Mucosa of stomach (tissue), 1 donor: ENCODE results near the gene OSBPL2.

ENCODE experiments used
- H3K27me3 ChIP-seq: one replicate; pipeline ENCODE4 v1.7.0; 2013; ENCODE audit warnings: mild to moderate bottlenecking, low read length; ENCODE audit not compliant: control insufficient read depth, insufficient read depth
- H3K36me3 ChIP-seq: one replicate; pipeline ENCODE4 v1.7.0; 2013; ENCODE audit warnings: low read length; ENCODE audit not compliant: control insufficient read depth, insufficient read depth
- H3K4me1 ChIP-seq: one replicate; pipeline ENCODE4 v1.7.0; 2013; ENCODE audit warnings: mild to moderate bottlenecking, low read length; ENCODE audit not compliant: control insufficient read depth, insufficient read depth
- H3K4me3 ChIP-seq: one replicate; pipeline ENCODE4 v1.7.0; 2013; ENCODE audit warnings: low read length
- H3K9ac ChIP-seq: one replicate; pipeline ENCODE4 v1.7.0; 2013; ENCODE audit warnings: mild to moderate bottlenecking, low read length, moderate library complexity
- H3K9me3 ChIP-seq: one replicate; pipeline ENCODE4 v1.7.0; 2013; ENCODE audit warnings: mild to moderate bottlenecking, low read length, moderate library complexity; ENCODE audit not compliant: control insufficient read depth
- donor health status: Pancreatic carcinoma.

Gene OSBPL2

GRCh38 chr20:62237801-62238568 is at the start of gene OSBPL2:
TSS of gene OSBPL2 (plus strand) at chr20:62238521. CDS start at chr20:62256185, 17,664 bp downstream.
- Histone ChIP-seq H3K9me3 (no peaks in the 10 kb centered on the region), H3K27me3 (no peaks in the 10 kb centered on the region), H3K4me1 (peaks cover 44% of the 10 kb centered on the region), H3K4me3 (peak within 1 kb of the TSS; percentile 29), H3K9ac (peak within 1 kb of the TSS; percentile 83), H3K36me3 (no peaks in the 10 kb centered on the region)

GRCh38 chr20:62190639-62191411 is 47.5 kb upstream of the OSBPL2 start:
- Histone ChIP-seq H3K9me3 (no peaks in the 10 kb centered on the region), H3K36me3 (no peaks in the 10 kb centered on the region), H3K9ac (no peak overlapping the region), H3K4me3 (no peak overlapping the region), H3K4me1 (no peaks in the 10 kb centered on the region), H3K27me3 (no peaks in the 10 kb centered on the region)

GRCh38 chr20:62191781-62192559 is 46.4 kb upstream of the OSBPL2 start:
- Histone ChIP-seq H3K4me1 (no peaks in the 10 kb centered on the region), H3K36me3 (no peaks in the 10 kb centered on the region), H3K4me3 (no peak overlapping the region), H3K9me3 (no peaks in the 10 kb centered on the region), H3K9ac (no peak overlapping the region), H3K27me3 (no peaks in the 10 kb centered on the region)

GRCh38 chr20:62192635-62193034 is 45.7 kb upstream of the OSBPL2 start:
- Histone ChIP-seq H3K27me3 (no peaks in the 10 kb centered on the region), H3K9me3 (no peaks in the 10 kb centered on the region), H3K36me3 (no peaks in the 10 kb centered on the region), H3K4me1 (no peaks in the 10 kb centered on the region), H3K4me3 (no peak overlapping the region), H3K9ac (no peak overlapping the region)

- peaks cover 7% of the 10 kb centered on the region for H3K36me3 ChIP-seq
- no peaks in the 10 kb centered on the region for H3K27me3 ChIP-seq
- H3K9ac ChIP-seq, result no peak overlapping the region
- H3K9me3 ChIP-seq, result no peaks in the 10 kb centered on the region
- no peaks in the 10 kb centered on the region for H3K4me1 ChIP-seq
- H3K4me3 ChIP-seq, result no peak overlapping the region
Observed at GRCh38 chr20:62193079-62194025, 45.0 kb upstream of the OSBPL2 start.

GRCh38 chr20:62195075-62195405 is 43.3 kb upstream of the OSBPL2 start:
- Histone ChIP-seq H3K27me3 (no peaks in the 10 kb centered on the region), H3K36me3 (peaks cover 14% of the 10 kb centered on the region), H3K9ac (no peak overlapping the region), H3K4me3 (no peak overlapping the region), H3K9me3 (no peaks in the 10 kb centered on the region), H3K4me1 (no peaks in the 10 kb centered on the region)

- no peak overlapping the region for H3K4me3 ChIP-seq
- no peak overlapping the region for H3K9ac ChIP-seq
- no peaks in the 10 kb centered on the region for H3K4me1 ChIP-seq
- H3K36me3 ChIP-seq, result peaks cover 14% of the 10 kb centered on the region
- no peaks in the 10 kb centered on the region for H3K9me3 ChIP-seq
- no peaks in the 10 kb centered on the region for H3K27me3 ChIP-seq
Observed at GRCh38 chr20:62195736-62196135, 42.6 kb upstream of the OSBPL2 start.

- Histone ChIP-seq H3K9ac (no peak overlapping the region), H3K36me3 (peaks cover 14% of the 10 kb centered on the region), H3K4me1 (no peaks in the 10 kb centered on the region), H3K27me3 (no peaks in the 10 kb centered on the region), H3K4me3 (no peak overlapping the region), H3K9me3 (no peaks in the 10 kb centered on the region)
Observed at GRCh38 chr20:62196286-62196685, 42.0 kb upstream of the OSBPL2 start.

- H3K36me3 ChIP-seq, result peaks cover 14% of the 10 kb centered on the region
Observed at GRCh38 chr20:62197311-62197710, 41.0 kb upstream of the OSBPL2 start.

GRCh38 chr20:62197801-62198200 is 40.5 kb upstream of the OSBPL2 start:
- H3K9me3 ChIP-seq, result no peaks in the 10 kb centered on the region
- no peak overlapping the region for H3K4me3 ChIP-seq
- no peaks in the 10 kb centered on the region for H3K4me1 ChIP-seq
- no peaks in the 10 kb centered on the region for H3K27me3 ChIP-seq
- no peak overlapping the region for H3K9ac ChIP-seq
- H3K36me3 ChIP-seq, result peaks cover 14% of the 10 kb centered on the region

More at GRCh38 chr20:62197311-62197710, 41.0 kb upstream of the OSBPL2 start:
- no peaks in the 10 kb centered on the region for H3K27me3 ChIP-seq
- H3K4me3 ChIP-seq, result no peak overlapping the region
- no peaks in the 10 kb centered on the region for H3K9me3 ChIP-seq
- H3K4me1 ChIP-seq, result no peaks in the 10 kb centered on the region
- H3K9ac ChIP-seq, result no peak overlapping the region

GRCh38 chr20:62198496-62198895 is 39.8 kb upstream of the OSBPL2 start:
- no peaks in the 10 kb centered on the region for H3K9me3 ChIP-seq
- no peaks in the 10 kb centered on the region for H3K4me1 ChIP-seq
- no peak overlapping the region for H3K4me3 ChIP-seq
- H3K27me3 ChIP-seq, result no peaks in the 10 kb centered on the region
- H3K36me3 ChIP-seq, result peaks cover 14% of the 10 kb centered on the region
- H3K9ac ChIP-seq, result no peak overlapping the region
